GM21367 (cell line): ENCODE measurements around the gene C1QTNF5.

Experiments used
- ATAC-seq: cut with Tn5 transposase; IDR thresholded peaks from one replicate; pipeline ENCODE4 v1.9.1; 2021; ENCODE audit not compliant: unreplicated experiment

C1QTNF5 gene

DNA sequence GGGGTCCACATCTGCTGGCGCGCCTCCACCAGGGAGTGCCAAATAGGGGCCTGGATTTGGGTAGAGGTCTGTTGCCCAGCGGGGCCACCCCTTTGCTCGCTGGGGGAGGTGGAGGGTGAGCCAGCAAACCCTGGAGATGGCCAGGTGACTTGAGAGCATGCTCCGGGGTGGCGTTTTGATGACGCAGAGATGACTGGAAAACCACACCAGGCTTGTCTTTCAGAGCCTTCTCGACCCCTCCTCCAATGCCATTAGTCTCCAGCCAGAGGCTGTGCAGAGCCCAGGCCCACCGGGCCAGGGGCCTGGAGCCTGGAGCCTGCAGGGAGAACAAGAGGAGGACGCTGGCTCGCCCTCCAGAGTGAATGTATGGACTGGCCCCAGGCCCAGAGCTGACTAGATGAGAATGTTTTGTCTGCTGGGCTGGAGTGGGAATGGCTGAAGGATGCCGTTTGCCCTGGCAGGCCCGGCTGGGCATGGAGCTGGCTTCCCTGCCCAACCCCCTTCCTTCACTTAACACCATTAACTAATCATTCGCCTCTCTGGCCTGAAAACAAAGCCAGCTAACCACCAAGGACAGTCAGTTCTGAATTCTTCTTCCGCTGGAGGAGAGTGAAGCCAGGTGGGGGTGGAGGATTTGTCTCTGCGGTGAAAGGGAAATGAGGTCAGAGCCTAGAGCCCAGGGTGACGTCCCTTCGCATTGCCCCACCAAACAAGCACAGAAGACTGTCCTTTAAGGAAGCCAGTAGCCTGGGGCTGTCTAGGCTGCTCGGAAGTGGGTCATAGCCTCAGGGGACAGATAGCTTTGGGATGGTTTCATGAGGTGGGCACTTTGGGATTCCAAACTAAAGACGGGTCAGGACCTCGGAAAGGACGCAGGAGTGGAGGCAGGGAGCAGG, 22.2 kb downstream of the C1QTNF5 start:
- ATAC-seq: no peak

DNA sequence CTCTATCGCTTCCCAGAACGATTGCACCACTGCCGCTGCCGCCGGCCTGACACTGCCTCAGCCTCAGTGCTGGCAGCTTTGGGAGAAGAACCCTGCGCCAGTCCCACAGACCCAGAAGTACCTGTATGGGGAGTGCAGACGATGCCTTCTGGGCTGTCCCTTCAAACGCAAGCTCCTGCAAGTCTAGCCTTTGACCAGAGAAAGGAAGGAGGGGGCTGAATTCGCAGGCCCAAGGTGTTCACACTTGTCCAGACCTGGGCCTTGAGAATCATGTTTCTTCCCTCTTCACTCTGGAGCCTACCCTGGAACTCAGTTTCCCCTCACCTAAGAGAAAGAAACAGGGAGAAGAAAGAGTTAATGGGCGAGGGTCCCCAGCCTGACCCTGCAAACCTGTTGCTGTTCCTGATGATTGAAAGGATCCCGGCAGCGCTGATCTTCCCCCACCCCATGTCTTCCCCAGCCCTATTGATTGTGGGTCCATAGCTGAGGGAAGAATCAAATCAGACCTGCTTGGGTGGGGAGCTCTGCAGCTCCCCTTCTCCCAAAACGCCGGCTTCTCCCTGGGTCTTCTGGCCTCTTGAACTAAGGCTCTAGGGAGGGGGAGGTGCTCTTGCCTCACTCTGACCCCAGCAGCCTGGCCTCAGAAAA, 23.0 kb downstream of the C1QTNF5 start:
- ATAC-seq: no peak

DNA sequence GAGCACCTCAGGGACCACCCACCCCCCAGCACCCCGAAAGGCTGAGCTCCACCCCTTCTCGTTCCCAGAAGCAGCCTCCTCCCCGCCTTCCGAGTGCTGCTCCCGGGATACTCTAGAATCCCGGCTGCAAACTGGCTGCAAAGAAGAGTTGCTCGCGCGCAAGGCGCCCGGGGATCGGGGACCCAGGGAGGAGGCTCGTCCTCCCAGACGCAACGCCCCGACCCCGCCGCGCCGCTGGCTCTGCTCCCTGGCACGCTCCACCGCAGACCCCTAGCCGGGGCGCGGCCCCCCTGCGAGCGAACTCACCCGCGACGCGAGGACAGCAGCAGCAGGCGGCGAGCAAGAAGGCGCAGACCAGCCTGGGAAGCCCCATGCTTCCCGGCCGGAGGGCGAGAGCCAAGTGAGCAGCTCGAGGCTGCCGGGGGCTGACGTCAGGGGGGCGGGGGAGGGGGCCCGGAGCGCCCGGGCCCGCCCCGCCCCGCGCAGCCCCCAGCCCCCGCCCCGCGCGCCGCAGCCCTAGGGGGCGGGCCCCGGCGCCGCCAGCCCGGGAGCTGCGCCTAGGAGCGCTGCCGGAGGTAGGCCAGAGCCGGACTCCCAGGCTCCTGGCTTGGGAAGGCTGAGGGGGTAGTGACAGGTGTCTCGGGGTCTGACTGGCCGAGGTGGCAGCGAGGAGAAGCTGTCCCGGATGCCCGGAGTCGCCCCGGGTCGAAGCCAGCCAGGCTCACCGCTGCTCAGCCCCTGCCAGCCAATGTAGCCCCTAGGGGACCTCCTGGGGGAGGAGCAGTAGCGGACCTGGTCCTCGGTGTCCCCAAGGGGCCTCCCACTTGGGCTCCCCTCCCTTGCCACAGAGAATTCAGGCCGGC, 23.7 kb downstream of the C1QTNF5 start, which contains the start of gene MCAM:
MCAM (minus strand) TSS at position 402 of the 863 bp plus-strand sequence; CDS start at position 373, 29 bp downstream.
- no peak for ATAC-seq

DNA sequence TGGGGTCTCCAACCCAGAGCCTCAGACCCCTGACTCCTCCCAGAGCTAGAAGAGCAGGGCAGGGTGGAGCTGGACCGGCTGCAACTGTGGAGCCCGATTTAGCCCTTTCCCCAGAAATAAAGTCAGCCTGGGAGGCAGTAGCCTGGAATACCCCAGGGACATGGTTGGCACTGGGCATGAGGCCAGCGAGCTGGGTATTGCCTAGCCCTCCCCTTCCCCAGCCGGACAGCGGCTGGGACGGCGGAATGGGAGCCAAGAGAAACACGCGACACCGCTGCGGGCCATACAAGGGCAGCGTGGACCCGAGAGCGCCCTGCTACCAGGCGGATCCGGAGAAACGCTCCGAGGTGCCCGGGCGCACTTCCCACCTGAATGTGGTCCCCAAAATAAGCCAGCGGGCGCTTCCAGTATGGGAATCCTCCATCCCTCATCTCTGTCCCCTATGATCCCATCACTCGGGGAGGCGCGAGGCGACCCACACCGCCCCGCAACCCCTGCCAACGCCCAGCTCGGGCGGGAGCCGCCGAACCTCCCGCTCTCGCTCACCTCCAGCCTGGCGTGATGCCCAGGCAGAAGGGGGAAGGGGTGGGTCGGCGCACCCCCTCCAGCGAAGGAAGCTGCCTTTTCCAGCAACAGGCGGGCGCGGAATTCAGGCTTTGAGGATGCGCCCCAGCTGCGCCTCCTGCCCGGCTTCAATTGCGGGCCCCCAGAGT, 24.5 kb downstream of the C1QTNF5 start:
- ATAC-seq: no peak

DNA sequence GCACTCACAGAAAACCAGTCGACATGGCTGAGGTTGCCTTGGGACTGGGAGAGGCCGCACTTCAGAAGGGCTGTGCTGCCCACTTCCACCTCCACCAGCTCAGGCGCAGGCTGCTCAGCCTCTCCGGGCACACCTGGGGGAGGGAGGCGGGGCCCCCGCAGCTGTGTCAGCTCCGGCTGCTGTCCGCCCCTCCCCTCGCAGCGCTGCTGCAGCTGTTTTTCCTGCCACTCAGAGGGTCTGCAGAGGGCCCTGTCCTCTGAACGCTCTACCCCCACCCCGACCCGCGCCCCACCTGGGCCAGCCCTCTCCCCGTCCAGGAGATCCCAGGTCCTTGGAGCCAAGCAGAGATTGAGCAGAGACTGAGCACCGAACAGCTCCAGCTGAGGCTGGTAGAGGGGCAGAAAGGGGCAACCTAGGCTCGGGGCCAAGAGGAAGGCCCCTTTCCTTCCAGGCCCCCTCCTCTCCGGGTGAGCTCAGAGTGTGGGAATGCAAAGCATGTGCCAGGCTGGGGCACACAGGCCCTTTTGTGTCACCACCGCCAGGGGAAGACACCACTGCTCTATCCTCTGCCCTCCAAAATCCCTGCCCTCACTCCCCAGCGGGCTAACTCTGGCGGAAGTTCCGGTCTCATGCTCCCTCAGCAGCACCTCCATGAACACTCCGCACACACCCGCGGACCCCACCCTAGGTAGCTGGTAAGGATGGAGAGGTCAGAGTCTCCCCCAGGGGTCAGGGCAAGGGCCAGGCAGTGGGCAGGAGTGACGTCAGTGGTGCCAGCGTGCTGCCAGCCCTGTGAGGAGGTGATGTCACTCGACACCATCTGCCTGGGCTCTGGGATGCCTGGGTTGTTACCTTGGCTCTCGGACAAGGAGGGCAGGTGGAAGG, 25.3 kb downstream of the C1QTNF5 start:
- ATAC-seq: no peak

DNA sequence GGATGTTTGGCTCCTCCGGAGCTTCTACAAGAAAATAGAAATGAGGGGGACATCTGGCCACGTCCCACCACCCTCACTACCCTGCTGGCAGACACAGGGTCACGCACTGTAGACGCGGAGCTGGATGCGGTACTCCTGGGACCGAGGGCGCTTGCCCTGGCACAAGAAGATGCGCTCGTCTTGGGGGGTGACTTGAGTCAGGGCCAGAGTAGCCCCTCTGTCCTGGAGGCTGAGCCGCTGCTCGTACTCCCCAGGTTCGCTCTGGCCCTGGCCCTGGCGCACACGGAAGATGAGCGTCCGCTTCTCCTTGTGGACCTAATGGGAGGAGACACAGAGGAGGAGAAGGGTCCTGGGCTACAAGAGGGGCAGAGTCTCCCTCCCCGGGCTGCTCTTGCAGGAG, 26.0 kb downstream of the C1QTNF5 start:
- ATAC-seq: no peak

DNA sequence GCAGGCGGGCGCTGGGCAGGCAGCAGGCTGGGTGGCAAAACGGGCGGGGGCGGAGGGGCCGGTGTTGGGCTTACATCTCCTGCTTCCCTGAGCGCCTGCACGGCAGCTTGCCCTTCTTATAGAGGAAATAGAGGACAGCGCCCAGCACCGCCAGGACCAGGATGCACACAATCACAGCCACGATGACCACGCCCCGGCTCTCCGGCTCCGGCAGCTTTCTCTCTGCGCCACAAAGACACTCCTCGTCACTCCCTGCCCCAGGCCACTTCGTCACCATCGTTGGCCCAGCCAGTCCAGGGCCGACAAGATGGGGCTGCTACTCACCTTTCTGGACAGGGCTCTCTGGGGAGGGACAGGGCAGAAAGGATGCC, 30.0 kb downstream of the C1QTNF5 start:
- ATAC-seq: no peak

DNA sequence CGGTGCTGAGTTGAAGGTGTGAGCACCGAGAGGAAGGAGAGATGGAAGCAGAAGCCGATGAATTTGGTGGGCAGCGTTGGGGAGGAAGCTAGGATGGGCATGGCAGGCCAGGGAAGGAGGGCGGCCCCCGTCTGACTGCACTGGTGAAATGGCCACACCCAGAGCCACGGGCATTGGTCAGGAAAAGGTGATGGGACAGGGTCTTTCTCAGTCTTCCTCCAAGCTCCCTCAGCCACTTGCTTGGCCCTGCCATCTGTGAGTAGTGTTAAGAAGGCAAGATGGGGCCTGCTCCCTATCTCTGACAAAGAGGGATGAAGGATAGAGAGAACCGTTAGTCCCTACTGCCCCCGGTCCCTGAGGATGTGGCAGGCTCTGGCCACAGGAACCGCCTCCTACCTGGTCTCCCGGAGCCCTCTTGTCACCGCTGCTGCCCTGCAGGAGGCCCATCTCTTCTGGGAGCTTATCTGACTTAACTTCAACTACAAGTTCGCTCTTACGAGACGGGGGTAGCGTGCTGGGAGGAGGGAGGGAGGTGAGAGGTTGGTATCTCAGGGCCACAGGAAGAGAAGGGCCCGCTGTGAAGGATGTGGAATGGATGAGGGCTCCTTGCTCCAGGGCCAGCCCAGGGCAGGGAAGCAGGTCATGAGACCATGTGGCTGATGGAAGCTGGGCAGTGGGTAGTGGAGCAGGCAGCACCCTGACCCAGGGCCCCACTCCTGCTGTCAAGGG, 30.6 kb downstream of the C1QTNF5 start:
- no peak for ATAC-seq

DNA sequence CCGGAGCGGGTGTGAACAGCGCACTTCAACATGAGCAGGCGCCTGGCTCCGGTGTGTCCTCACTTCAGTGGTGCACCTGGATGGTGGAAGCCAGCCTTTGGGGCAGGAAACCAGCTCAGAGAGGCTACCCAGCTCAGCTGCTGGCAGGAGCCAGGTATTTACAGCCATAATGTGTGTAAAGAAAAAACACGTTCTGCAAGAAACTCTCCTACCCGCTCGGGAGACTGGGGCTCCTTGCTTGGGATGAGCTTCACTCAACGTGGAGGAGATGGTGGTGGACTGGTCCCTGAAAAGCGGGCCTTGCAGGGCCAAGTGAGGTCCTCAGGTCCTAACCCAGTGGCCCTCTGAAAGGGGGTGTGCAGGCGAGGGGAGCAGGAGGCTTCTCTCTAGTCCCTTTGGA, 31.3 kb downstream of the C1QTNF5 start:
- no peak for ATAC-seq

DNA sequence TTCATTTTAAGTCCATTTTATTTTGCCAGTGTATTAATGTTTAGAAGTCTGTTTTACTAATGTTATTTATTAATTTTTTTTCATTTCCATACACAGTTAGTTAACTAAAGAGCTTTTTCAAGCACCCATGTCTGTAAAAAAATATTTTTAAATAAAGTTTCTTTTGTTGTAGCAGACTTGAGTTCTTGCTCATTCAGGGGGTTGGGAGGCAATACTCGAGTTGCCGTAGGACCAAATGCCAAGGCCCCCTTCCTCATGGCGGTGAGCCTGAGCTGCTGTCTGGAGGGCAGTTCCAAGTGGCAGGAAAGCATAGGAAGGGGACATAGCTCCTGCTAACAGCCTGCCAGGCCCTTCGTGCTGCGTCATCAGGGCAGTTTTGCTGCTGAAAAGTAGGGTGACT, 32.7 kb downstream of the C1QTNF5 start:
- ATAC-seq: no peak

DNA sequence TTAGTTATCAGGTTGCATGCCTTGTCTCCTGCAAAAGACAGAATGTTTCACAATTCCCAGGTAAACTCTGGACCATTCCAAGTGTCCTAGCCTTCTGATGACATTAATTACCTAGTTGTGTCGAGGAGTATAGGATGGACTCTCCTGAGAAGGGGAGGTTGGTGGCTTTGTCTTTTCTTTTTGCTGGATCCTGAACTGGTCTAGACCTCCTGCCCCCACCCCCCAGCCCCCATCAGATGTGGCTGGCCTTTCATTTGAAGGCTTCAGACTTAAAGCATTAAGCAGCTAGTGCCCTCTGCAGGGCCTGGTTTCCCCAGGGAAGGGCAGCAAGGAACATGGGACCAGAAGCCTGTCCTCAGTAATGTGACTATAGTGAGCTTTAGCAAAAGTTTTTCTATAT, 33.5 kb downstream of the C1QTNF5 start:
- ATAC-seq: no peak

DNA sequence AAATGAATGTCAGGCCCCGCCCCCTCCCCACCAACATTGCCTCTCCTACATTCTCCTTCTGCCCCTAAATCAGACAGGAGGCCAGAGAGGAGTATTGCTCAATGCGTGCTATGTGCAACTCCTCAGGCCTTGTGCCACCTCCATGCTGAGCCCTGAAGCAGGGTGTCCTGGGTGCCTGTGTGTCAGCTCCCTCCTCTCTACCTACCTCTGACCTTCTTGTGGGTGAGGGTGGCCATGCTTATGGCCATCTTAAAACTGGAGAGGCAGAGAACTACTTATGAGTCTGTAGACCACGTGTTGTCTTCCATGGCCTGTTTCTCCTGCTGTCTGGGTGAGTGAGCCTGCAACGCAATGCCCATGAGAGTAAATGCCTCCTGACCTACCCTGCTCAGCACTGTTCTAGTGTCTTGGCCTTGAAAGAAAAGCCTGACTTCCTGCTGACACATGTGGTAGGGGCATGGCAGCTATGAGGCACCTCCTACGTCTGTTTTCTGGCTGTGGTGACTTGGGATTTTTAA, 34.3 kb downstream of the C1QTNF5 start:
- no peak for ATAC-seq

DNA sequence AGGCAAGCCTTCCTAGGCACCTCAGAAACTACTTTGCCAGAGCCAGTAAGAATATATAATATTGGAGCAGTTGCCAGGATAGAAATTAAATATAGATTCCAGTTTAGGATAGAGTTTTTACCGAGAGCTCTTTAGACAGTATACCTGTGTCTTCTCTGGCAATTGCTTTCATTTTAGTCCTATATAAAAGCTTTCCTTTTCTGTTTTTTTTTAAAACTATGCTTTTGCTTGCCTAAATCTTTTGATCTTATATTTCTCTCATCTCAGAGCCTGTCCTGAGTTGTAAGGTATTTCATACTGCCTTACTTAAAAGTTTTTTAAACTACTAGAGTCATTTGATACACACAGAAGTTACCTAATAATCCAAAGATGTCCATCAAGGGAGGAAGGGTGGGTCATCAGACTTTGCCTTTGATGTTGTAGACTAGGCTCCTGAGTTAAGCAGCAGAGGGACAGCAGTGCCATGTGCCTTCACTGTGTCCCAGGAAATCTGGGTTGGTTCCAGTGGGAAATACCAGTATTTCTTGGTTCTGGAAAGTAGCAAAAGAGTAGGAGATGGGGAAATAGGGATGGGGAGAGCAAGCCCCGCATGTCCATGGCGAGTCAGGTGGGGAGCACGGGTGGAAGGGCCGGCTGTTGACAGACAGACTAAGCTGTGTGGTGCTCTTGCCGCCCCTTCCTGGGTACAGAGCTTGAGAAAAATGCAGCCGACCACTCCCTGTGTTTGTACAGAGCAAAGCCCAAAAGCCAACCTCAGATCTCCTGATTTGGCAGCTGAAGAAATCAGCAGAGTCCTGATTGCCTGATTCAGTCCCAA, 34.9 kb downstream of the C1QTNF5 start:
- ATAC-seq: no peak

DNA sequence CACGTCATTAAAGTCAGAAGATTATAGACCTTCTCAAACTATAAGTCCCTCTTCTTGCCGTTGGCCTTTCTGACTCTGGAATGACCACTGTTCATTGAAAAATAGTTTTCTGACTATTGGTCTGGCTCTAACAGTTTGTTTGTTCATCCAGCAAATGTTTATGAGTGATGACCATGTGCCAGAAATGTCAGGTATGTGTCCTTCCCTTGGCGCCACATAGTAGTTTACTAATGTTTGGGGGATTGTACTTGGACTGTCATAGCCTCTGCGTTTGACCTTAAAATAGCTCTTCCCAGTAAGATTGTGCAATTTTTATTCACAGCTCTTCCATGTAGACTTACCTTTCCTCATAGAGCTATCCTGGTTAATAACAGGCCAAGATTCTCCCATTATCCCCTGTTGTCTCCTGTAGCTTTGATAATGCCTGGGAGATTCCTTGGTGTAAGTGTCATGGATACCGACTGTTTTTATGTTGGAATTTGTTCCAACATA, 37.4 kb downstream of the C1QTNF5 start:
- ATAC-seq: no peak

DNA sequence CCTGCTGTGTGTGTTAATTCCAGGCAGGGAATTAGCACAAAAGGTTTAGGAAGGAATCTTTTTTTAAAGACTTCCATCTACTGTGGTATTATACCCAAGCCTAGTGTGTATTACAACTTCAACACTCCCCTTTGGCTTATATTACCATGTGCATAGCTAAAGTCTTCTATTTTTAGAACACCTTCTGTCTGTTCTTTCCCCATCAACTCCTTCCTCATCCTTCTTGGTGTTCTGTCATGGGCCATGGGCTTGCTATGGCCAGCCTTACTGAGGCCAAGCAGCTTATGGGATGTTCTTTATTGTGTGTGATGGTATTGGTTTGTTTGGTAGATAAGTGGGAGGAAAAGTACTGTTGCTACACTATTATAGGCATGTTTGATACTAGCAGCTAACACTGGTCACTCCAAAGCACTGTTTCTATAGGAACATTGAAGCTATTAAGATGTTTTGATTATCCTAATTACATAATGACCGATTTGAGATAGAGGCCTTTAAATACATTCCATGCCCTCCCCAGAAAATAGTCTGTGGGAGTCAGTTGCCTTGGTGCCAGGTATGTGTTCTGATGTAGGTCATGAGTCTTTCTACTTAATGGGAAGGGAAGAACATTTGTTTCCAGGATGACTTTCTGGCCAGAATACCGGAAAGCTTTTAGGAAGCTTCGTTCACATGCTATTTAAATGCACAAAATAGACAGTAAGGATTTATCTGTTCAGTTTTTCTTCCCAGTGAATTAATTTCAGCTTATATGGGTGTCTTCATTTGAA, 40.3 kb downstream of the C1QTNF5 start:
- no peak for ATAC-seq

DNA sequence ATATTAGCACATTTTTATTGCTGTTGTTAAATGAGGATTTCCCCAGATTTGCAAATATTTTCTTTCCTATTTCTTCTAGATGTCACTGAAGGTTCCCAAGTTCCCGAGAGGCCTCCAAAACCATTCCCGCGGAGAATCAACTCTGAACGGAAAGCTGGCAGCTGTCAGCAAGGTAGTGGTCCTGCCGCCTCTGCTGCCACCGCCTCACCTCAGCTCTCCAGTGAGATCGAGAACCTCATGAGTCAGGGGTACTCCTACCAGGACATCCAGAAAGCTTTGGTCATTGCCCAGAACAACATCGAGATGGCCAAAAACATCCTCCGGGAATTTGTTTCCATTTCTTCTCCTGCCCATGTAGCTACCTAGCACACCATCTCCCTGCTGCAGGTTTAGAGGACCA, 41.3 kb downstream of the C1QTNF5 start:
- no peak for ATAC-seq

DNA sequence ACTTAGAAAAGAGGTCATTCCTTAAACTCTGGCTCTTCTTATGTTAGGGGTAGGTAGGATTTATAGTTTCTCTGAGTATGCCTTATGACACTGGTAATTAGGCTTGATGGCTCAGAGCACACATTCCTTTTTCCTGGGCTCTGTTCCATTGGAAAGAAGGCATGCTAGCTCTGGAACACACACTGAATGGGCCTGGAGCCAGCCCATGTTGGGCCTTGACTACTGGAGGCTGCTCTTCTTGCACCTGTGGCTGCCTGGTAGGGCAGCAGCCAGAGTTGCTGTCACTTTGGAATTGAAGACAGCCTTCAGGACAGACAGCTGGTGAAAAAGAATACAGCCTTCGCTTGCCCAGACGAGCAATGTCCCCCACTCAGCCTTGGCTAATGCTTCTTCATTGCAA, 42.0 kb downstream of the C1QTNF5 start:
- no peak for ATAC-seq
